NCI-H526 treated with DMSO at 0.1 percent for 48 hours (cell line): ENCODE measurements around the gene TAF11.
"Not testable (repeated sequence)": the region's sequence is repeated elsewhere in the genome, so short reads cannot be mapped to it uniquely, and the experiment has no call there.

Experiments
- DNase-seq: peaks from one replicate; lab custom pipeline; 2025; lab: John Stamatoyannopoulos, UW

TAF11 gene

GRCh38 chr6:34887753-34888513 is at the start of gene TAF11:
TSS of gene TAF11 (minus strand) at chr6:34888042. CDS start at chr6:34887957, 85 bp downstream.
- DNase-seq: peak; percentile 94

GRCh38 chr6:34934516-34934915 is 46.7 kb upstream of the TAF11 start:
- DNase-seq: no peak

- DNase-seq: not testable (repeated sequence)
Measured at GRCh38 chr6:34932202-34932601, 44.4 kb upstream of the TAF11 start.

- no peak for DNase-seq
Measured at GRCh38 chr6:34930221-34930620, 42.4 kb upstream of the TAF11 start.

GRCh38 chr6:34929241-34929978 is 41.6 kb upstream of the TAF11 start:
- DNase-seq: no peak

GRCh38 chr6:34928695-34929094 is 40.9 kb upstream of the TAF11 start:
- no peak for DNase-seq

GRCh38 chr6:34928220-34928619 is 40.4 kb upstream of the TAF11 start:
- DNase-seq: no peak

GRCh38 chr6:34926655-34927054 is 38.8 kb upstream of the TAF11 start:
- DNase-seq: no peak

GRCh38 chr6:34924831-34925625 is 37.2 kb upstream of the TAF11 start:
- DNase-seq: no peak

- no peak for DNase-seq
Measured at GRCh38 chr6:34922177-34922663, 34.4 kb upstream of the TAF11 start.

- no peak for DNase-seq
Measured at GRCh38 chr6:34920097-34920496, 32.3 kb upstream of the TAF11 start.

- DNase-seq: no peak
Measured at GRCh38 chr6:34919651-34920050, 31.8 kb upstream of the TAF11 start.

- no peak for DNase-seq
Measured at GRCh38 chr6:34917626-34918285, 29.9 kb upstream of the TAF11 start.

GRCh38 chr6:34916348-34916967 is 28.6 kb upstream of the TAF11 start:
- no peak for DNase-seq

GRCh38 chr6:34914358-34914757 is 26.5 kb upstream of the TAF11 start:
- DNase-seq: no peak

GRCh38 chr6:34912715-34913464 is 25.0 kb upstream of the TAF11 start:
- DNase-seq: no peak

GRCh38 chr6:34911822-34912221 is 24.0 kb upstream of the TAF11 start:
- DNase-seq: no peak

- DNase-seq: no peak
Measured at GRCh38 chr6:34909320-34909883, 21.6 kb upstream of the TAF11 start.

GRCh38 chr6:34908194-34908593 is 20.4 kb upstream of the TAF11 start:
- no peak for DNase-seq

GRCh38 chr6:34906826-34907225 is 19.0 kb upstream of the TAF11 start:
- no peak for DNase-seq
